ENCODE data around the gene FBXL16. TPM values are rescaled to one million over a fixed set of nuclear protein-coding genes. Genes with fewer than 3 reads are reported as not detected.

FBXL16 gene
- total RNA-seq, 4 donors from 2014 or later, result not detected

DNA sequence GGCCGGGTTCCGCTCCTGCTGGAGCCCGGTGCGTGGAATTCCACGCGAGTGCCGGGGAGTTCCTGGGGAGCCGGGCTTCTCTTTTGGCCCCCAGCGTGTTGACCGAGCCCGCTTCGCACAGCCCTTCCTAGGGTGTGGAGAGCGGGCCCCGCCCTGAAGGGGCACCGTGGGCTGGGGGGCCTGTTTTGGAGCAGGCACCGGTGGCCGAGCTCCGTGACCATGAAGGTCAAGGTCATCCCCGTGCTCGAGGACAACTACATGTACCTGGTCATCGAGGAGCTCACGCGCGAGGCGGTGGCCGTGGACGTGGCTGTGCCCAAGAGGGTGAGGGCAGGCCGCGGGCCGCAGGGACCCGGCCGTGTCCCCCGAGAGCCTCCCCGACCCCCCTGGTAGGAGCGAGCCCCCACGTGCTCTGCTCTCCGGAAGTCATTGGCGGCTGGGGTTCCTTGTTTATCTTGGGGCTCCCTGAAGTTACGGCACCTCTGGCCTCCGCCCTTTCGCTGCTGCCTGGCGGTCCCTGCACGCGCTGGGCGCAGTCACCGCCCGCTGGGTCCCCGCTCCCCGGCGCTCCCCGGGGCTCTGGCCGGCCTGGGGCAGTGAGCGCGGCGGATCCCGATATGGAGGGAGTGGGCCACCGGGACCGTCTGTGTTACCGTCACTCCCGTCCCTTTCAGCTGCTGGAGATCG lies 21.8 kb upstream of the FBXL16 start:
- TF ChIP-seq, protein P1, sequence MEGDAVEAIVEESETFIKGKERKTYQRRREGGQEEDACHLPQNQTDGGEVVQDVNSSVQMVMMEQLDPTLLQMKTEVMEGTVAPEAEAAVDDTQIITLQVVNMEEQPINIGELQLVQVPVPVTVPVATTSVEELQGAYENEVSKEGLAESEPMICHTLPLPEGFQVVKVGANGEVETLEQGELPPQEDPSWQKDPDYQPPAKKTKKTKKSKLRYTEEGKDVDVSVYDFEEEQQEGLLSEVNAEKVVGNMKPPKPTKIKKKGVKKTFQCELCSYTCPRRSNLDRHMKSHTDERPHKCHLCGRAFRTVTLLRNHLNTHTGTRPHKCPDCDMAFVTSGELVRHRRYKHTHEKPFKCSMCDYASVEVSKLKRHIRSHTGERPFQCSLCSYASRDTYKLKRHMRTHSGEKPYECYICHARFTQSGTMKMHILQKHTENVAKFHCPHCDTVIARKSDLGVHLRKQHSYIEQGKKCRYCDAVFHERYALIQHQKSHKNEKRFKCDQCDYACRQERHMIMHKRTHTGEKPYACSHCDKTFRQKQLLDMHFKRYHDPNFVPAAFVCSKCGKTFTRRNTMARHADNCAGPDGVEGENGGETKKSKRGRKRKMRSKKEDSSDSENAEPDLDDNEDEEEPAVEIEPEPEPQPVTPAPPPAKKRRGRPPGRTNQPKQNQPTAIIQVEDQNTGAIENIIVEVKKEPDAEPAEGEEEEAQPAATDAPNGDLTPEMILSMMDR (IDR thresholded peaks at IDR 0.05; ENCODE audit: low read depth), result no peak

DNA sequence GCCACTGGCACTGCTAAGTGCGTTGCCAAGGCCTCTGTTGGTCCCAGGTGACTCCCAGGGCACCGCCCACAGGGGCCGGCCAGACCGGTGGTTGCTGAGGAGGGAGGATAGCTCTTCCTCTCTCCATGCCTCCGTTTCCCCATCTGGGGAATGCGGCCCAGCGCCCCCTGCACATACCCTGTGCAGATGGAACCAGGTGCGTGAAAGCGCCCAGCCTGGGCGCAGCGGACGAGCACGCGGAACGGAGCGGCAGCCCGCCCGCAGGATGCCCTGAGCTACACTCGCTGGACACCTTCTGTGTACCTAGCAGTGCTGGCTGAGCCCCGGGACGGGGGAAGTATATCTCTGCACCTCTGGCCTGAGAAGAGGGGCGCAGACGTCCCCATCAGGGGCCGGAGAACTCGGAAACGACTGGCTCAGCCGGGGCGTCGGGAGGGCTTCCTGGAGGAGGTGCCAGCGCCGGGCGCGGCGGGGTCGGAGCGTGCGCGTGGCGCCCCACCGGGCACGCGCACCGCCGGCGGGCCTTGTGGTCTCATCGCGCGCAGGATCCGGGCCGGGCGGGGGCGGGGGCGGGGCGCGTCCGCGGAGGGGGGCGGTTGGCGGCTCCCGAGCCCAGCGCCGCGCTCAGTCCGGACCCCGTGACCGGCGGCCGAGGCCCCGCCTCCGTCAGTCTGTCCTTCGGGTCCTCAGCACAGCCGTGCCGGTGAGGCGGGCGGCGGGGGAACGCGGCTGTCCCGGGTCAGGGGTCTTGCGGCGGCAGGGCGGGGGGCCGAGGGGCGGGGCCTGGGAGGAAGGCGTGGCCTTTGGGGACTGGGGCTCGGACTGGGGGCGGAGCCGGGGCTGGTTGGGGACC lies 21.1 kb upstream of the FBXL16 start, which contains the start of the genes CCDC78 and HAGHL:
TSS of gene CCDC78 (minus strand) at position 6 of the 853 bp plus-strand sequence. CDS start 76 bp downstream, outside the sequence.
TSS of gene HAGHL (plus strand) at position 669 of the 853 bp plus-strand sequence. CDS start 404 bp downstream, outside the sequence.
- TF ChIP-seq, protein P1 (IDR thresholded peaks at IDR 0.05; ENCODE audit: low read depth), result no peak

DNA sequence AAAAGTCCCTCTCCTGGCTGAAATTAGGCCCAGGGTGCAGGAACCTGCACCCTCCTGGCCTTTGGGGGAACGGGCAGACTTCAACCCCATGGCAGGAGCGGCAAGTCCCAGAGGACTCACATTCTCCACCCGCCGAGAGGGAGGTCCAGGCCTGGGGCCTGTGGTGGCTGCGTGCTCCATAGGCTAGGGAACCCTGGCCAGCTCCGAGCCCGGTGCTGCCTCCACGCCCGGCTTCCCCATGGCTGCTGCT lies 20.5 kb upstream of the FBXL16 start:
- TF ChIP-seq, protein P1 (IDR thresholded peaks at IDR 0.05; ENCODE audit: low read depth), result no peak

GRCh38 chr16:725463-726187 lies 20.0 kb upstream of the FBXL16 start:
- TF ChIP-seq, protein P1 (IDR thresholded peaks at IDR 0.05; ENCODE audit: low read depth), result no peak

DNA sequence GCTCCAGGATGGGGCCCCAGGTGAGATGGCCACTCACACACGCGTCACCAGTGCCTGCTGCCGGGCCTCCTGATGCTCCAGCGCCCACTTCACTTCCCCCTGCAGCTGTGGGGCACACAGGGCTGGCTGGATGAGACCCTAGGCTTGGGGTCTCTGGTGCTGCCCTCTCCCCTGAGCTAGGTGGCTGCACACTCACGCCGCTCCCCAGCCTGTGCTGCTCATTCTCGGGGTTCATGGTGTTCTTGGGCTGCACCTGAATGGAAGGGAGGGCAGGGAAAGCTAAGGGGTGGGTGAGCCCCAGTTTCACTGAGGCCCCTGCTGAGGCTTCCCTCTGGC lies 19.4 kb upstream of the FBXL16 start:
- TF ChIP-seq, protein P1 (IDR thresholded peaks at IDR 0.05; ENCODE audit: low read depth), result no peak

- TF ChIP-seq, protein P1 (IDR thresholded peaks at IDR 0.05; ENCODE audit: low read depth), result no peak
Observed at GRCh38 chr16:724188-725040, 18.8 kb upstream of the FBXL16 start.

Data from subcutaneous adipose tissue (tissue), 4 donors.